ENCODE measurements around the gene SPAG4.

Gene SPAG4

DNA sequence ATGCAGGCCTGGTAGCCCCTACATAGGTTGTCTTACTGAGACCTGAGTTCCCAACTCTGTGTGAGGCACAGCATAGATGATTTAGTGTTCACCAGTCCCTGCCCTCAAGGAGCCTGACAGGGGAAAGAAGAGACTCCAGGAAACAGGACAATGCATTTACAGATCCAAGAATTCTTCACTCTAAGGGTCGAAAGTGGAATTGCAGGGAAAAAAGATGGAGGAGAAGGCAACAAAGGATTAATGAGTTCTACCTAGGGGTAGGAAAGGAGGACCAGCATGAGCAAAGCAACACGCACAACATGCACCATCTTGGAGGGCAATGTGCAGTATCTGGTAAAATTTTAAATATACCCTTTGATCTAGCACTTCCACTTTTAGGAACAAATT, 5.9 kb downstream of the SPAG4 start:
- no peak for DNase-seq (ENCODE audit: low read depth)

DNA sequence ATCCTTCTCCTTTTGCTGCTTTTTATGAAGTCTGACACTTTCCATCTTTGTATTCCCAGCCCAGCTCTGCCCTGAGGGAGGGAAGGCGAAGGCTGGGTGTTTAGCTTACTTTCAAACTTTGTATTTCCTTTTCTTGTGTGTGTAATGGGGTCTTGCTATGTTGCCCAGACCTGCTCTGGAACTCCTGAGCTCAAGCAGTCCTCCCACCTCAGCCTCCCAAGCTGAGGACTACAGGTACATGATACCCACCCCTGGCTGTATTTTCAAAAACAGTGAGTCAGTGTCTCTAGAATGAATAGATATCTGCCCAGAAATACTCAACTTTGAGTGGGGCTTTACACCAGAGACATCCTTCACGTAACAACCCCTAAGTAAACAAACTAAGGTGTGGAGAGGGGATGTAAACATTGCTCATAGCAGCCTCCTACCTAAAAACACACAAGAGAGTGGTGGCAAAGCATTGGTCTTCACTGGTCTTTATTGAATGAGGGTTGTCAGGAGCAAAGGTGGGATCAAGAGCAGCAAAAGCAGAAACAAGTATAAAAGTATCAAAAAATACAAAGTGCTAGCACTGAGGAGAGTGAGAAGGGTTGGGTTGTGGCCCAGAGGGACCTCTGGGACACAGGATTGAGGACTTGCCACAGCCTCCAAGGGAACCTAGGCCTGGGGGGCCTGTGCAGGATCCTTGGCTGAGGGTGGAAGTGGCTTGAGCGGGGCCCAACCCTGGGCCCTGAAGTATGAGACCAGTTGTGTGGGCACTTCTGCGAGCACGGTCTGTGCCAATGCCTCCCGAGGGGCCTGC, 10.2 kb downstream of the SPAG4 start:
- no peak for DNase-seq (ENCODE audit: low read depth)

DNA sequence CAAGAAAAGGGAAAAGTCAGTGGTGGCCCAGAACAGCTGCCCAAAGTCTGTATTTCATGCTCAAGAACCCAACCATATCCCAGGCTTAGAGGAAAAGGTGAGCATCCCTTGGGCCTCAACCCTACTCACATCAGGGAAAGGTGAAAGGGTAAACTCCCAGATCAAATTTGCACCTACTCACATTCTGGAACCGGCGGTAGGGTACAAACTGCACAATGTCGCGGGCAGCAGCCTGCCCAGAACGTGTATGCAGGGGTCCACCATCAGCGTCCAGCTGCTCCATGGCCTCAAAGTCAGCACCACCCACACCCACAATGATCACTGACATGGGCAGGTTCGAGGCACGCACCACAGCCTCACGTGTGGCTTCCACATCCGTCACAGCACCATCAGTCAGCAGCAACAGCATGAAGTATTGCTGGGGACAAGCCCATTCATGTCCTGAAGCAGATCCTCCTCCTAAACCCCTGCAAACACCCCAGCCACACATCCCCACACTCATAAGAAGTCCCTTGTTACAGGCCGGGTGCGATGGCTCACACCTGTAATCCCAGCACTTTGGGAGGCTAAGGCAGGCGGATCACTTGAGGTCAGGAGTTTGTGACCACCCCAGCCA, 10.9 kb downstream of the SPAG4 start:
- no peak for DNase-seq (ENCODE audit: low read depth)

DNA sequence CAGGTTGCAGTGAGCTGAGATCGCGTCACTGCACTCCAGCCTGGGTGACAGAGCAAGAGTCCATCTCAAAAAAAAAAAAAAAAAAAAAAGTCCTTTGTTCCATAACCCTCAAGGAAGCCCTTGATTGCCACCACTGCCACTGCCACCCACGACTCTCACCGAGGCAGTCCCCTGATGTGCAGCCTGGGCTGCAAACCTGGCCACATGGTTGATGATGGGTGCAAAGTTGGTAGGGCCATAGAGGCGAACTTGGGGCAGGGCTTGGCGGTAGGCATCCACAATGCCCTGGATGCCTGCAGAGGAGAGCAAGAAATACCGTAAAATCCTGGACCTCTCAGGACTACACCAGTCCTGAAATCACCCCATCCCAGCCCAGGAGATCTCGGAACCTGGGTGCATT, 11.5 kb downstream of the SPAG4 start:
- no peak for DNase-seq (ENCODE audit: low read depth)

DNA sequence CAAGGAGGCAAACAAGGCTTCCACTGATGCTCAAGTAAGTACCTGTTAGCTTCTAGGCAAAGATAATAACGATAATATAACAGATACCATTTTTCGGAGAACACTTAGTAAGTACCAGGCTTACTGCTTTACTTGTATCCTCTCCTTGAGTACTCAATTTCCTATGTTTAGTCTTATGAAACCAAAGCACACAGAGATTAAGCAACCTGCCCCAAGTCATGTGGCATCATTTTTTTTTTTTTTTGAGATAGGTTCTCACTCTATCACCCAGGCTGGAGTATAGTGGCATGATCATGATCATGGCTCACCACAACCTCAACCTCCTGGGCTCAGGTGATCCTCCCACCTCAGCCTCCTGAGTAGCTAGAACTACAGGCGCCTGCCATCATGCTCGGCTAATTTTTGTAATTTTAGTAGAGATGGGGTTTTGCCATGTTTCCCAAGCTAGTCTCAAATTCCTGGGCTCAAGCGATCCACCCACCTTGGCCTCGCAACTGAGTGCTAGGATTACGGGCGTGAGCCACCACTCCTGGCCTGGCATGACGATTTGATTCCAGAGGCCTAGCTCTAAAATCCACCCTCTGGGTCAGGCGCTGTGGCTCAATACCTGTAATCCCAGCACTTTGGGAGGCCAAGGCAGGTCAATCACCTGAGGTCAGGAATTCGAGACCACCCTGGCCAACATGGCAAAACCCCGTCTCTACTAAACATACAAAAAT, 14.0 kb downstream of the SPAG4 start:
- DNase-seq (ENCODE audit: low read depth) = no peak

DNA sequence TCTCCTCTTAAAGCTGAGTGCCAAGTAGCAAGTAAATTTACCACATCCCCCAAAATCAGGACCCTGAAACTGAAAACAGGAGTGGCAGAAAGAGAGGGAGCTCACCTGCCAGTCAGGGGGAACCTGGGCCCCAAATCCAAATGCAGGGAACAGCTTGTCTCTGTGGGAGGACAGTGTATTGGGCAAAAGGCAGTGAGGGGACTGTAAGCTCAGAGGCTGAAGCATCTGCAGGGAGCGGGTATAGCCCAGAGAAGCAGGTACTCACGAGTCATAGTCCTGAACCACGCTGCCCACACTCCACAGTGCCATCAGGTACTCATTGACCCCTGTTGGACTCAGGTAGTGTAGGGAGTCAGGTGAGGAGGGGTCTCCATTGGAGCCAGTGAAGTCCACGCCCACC, 15.0 kb downstream of the SPAG4 start:
- DNase-seq (ENCODE audit: low read depth) = no peak

DNA sequence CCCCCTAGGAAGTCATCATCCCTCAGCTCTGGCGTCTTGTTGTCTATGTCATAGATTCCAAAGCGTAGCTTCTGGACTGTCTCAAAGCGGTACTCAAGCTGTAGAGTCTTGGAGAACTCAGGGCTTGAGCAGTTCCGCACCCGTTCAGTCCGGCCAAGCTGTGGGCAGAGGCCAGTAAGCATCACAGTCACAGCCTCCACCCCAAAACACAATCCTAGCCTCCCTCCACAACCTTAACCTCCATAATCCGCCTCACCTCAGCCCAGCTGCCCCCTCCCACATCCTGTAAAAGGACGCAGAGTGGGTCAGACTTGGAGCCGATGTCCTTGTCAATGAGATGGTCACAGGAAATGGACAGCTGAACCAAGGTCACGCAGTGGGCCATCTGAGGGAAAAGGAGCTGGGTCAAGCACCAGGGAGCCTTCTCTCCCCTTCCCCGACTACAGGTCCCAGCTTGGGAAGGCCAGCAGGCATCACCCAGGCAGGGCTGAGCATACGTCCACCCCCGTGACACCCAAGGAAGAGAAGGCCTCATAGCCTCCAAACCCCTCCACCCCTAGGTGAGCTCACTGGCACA, 17.0 kb downstream of the SPAG4 start:
- DNase-seq (ENCODE audit: low read depth) = no peak

DNA sequence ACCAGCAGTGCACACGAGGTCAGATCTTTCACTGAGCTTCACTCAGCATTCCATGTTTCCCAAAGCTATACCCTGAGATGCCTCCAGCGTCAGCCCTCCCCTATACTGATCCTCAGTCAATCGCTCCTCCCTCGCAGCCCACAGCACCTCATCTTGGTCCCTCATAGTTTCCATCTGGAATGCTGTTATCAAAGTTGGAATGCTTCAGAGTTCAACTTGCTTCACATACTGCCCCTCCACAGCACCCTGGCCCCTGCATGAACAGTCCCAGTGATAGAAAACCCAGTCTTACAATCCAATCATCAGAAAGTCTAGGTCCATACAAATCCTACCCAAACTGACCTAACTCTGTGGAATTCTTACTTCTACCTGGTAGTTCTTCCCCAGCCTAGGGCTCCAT, 20.0 kb downstream of the SPAG4 start:
- DNase-seq (ENCODE audit: low read depth) = no peak

DNA sequence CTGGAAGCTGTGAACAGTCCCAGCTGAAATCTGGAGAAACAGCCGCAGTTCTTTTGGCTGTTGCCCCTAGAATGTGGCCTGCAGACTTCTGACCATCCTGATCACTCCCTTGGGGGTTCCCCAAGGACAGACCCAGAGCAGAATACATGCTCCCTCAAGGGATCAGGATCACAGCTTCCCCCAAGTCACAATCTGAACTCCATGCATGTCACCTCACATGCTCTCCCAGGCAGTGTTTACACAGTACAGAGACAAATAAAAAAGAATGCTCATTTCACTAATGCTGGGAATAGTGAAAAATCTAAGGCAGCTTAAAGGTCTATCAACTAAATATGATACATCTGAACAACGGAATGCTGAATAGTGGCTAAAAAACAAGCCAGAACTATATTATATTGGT, 20.5 kb downstream of the SPAG4 start:
- DNase-seq (ENCODE audit: low read depth) = no peak

DNA sequence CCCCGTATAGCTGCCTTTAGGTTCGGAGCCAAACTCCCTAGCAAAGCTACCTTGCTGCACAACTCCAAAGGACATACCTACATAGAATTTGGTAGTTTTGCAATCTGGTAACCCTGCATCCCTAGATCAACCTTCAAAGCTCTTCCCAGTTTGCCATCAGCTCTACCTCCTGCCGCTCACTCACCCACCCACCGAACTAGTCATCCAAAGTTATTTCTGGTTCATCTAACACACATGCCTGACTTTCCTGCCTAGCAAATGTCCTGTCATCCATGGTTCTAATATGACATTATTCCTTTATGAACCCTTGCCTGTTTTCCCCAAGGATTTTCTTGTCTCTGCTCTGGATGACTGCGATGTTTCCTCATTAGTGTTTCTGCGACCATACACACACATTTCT, 21.6 kb downstream of the SPAG4 start:
- no peak for DNase-seq (ENCODE audit: low read depth)

DNA sequence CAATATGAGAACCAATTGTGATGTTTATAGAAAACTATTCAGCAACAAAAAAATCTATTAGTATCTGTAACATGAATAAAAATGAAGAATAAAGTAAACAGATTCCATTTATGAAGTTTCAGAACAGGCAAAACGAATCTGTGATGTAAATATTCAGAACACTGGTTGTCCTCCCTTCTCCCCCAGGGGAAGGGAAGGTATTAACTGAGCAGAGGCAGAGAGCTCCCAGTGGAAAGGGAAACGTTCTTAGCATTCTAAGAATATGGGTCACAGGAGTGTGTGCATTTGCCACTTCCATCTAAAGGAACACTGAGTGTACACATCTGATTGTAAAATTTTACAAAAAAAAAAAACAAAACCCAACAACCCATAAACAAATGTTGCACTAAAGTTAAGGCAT, 23.1 kb downstream of the SPAG4 start:
- no peak for DNase-seq (ENCODE audit: low read depth)

DNA sequence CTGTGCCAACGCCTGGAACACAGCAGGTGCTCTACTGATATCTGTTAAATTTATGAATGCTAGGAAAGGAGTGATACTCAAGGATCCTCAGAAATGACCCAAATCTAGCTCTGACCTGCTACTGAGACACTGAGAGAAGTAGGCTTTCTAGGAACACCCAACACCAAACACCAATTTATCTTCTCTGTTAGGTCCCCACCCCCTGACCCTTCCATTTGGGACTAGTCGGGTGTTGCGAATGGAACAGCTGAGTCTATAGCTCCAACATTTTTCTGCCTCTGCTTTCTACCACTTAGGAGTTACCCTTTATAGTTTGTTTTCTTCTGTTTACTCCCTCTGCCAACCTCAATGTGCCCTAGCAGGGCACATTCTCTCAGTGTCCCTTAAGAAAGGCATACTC, 25.1 kb downstream of the SPAG4 start:
- no peak for DNase-seq (ENCODE audit: low read depth)

DNA sequence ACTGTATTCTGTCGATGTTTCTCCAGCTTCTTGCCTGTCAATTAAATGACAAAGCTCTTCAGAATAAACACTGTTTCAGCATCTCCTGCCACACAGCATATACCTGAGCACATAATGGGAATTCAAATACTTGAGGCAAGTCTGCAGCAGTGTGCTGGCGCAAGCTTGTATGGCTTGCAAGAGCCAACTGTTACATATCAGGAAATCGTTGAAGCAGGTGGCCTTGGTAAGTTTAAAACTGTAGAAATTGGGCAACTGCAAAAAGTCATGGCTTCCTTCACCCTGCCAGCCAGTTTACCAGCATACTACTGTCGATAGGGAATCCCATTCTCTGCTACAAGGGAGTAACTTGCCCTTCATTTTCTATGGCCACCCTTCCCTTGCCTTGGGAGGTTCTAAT, 26.1 kb downstream of the SPAG4 start:
- no peak for DNase-seq (ENCODE audit: low read depth)

DNA sequence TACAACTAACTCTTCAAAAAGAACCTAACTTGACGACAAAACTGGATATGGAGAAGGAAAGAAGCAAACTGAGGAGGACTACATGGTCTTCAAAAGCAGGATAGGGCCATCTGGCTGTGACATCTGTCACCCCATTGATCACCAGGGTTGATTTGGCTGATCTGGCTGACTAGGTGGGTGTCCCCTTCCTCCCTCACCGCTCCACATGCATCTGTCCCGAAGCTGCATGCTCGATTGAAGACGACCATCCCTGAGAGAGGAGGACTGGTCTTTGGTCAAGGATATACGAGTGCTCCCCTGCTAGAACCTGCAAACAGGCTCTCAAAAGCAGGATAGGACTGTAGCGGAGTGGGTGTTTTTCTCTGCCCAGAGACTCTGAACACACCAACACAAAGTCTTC, 27.4 kb downstream of the SPAG4 start:
- DNase-seq (ENCODE audit: low read depth) = no peak

DNA sequence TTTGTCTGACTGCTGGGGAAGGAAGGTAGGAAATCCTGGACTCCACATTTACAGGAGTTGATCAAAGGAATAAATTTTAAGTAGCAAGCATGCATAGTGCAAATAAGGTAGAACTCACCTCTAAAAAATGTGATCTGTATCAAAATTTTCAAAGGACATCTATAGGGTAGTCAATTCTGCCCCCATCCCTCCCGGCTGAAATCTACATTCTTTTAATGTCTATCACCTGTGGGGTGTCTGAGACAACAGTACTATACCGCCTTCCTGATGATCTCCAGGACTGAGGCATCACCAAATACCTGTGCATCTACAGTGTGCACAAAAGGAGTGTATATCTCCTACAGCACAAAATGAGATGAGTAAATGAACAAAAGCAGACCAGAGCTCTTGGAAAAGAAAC, 29.2 kb downstream of the SPAG4 start:
- DNase-seq (ENCODE audit: low read depth) = no peak

DNA sequence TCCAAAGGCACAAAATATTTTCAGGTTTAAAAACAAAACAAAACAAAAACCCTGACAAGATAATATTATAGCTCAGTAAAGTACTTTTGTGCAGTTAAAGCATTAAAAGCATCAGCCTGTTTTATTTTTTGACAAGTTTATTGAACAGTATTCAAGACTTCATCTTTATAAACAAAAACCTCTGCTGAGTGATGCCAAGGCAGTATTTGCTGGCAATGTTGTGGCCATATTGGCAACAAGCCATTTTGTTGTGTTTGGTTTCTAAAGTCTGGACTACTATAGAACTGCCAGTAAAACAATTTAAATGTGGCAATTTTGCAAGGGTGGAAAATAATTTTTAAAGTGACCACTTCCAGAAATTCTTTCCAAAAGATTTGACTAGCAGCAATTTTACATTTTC, 33.2 kb downstream of the SPAG4 start:
- no peak for DNase-seq (ENCODE audit: low read depth)

DNA sequence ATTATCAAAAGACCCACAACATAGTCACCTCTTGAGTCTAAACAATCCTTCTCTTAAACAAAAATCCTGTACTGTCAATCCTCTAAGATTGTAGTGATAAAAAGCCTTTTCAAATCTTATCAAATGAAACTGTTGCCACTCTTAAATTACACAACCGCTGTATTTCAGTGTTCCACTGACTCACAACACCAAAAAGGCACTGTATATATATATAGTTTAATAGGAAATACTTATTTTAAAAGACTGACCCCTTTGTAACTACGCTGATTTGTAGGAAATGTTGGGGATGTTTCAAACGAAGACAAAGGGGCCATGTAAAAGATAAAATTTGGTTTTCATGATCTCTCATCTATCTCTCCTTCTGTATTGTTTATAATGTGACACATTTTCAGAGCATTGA, 35.0 kb downstream of the SPAG4 start:
- DNase-seq (ENCODE audit: low read depth) = no peak

DNA sequence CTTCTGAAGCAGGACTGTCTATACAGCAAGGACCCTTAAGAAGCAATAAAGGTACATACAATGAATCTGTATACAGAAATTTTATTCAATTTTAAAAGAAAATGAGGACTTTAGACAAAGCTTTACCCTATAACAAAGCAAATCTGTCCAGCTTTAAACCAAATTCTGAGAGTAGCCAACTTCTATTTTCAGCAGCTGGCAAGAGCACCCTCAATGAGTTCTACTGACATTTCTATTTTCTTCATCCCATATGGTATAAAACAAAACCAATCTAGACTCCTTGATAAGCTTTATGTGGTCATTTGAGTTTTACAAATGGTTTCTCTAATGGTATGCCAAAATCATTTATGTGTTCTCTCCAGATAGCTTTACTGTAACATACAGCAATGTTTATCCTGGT, 36.3 kb downstream of the SPAG4 start:
- DNase-seq (ENCODE audit: low read depth) = no peak

DNA sequence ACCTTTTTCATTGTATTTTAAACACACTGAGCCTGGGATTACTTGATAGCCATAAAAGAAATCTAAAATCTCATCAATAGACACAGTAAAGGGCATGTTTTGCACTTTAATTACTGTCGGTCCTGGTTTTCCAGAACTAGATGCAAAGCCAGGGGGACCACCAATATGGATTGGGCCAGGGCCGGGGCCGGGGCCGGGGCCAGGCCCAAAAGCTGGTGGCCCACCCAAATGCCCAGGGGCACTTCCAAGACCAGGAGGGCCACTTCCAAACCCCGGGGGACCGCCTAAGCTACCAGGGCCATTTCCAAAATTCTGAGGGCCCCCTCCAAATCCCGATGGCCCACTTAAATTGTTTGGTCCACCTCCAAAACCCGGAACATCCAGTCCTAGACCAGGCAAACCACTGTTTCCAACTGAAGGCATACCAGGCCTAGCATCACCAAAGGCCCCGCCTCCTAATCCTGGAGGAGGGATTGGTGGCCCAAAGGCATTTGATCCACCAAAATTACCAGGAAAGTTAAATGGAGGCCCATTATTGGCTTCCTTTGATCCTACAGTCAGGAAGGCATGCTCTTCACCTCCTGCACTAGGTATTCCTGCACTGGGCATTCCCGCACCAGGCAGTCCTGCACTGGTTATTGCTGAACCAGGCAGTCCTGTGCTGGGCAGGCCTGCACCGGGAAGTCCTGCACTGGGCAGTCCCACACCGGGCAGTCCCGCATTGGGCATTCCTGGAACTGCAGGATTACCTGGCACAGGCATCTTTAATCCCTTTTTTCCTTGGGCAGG, 37.2 kb downstream of the SPAG4 start:
- DNase-seq (ENCODE audit: low read depth) = no peak

DNA sequence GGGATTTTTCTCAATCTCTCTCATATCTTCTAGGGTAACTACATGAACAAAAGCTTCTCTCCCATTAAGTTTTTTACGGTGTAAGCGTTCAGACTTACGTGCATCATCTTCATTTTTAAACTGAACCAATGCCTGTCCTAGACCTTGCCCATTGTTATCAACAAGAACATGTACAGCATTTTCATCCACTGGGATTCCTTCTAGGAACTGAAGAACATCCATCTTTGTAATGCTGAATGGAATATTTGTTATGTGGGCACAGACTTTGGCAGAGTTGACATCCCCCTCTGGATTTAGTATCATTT, 37.8 kb downstream of the SPAG4 start:
- no peak for DNase-seq (ENCODE audit: low read depth)

DNA sequence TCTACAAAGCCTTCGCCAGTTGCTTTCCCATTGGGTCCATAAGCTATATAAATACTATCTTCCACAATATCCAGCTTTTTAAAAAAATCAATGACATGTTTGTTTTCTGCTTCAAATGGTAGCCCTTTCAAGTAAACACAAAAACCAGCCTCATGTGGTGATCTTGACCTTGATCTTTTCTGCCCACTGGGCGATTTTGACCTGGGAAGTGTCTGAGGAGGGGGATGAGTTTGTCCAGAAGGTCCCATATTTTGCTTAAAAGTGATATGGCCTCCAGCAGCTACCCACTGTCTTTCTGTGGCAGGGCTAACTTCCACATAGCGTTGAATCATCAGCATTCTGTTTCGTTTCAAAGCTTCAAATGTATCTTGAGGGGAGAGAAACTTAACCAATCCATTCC, 38.3 kb downstream of the SPAG4 start:
- DNase-seq (ENCODE audit: low read depth) = no peak

DNA sequence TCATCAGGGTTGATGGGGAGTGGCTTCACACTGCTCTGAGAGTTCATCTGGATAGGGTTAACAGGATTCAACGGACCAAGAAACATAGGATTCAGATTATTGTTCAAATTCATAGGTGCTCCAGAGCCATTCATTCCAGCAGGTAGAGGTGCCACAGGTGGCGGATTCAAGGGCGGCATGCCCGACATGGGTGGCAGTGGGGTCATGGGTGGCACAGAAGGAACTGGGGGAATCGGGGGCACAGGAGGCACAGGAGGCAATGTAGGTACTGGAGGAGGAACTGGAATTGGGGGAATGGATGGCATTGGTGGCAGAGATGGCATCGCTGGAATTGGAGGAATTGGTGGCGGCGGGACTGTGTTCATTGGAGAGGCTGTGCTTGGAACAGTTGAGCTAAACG, 38.8 kb downstream of the SPAG4 start:
- no peak for DNase-seq (ENCODE audit: low read depth)

DNA sequence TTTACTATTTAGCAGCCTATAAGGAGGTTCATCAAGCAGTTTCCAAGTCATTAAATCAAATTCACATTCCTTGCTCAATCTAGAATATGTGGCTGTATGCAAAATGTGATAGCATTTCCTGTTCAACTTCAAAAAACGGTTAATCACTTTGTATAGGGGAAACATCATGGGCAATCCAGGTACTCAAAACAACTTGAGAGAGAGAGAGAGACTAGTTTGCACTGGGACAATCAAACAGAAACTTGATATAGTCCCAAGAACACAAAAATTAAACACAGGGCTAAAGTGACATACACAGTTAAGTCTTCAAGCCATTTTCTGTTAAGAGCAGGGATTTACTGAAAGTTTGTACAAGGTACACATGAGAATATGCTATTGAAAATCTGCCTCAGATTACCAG, 41.6 kb downstream of the SPAG4 start:
- DNase-seq (ENCODE audit: low read depth) = no peak
